NCI-H1048 (cell line): Measurements from ENCODE around the gene PPP1R7.

Experiments
- DNase-seq: peaks from one replicate; lab custom pipeline; 2025; lab: John Stamatoyannopoulos, UW

Gene PPP1R7

GRCh38 chr2:241121008-241121407 lies 29.3 kb upstream of the PPP1R7 start:
- no peak for DNase-seq

GRCh38 chr2:241122376-241123002 lies 27.8 kb upstream of the PPP1R7 start:
- no peak for DNase-seq

GRCh38 chr2:241123816-241124536 lies 26.3 kb upstream of the PPP1R7 start:
- no peak for DNase-seq

- DNase-seq = no peak
Measured at GRCh38 chr2:241125626-241126025, 24.6 kb upstream of the PPP1R7 start.

- no peak for DNase-seq
Measured at GRCh38 chr2:241126201-241126611, 24.1 kb upstream of the PPP1R7 start.

- no peak for DNase-seq
Measured at GRCh38 chr2:241126771-241127202, 23.5 kb upstream of the PPP1R7 start.

GRCh38 chr2:241128266-241128665 lies 22.0 kb upstream of the PPP1R7 start:
- DNase-seq = no peak

GRCh38 chr2:241129086-241129871 lies 21.0 kb upstream of the PPP1R7 start:
- DNase-seq = no peak

GRCh38 chr2:241130316-241130715 lies 20.0 kb upstream of the PPP1R7 start:
- DNase-seq = no peak

- DNase-seq = no peak
Measured at GRCh38 chr2:241131531-241131930, 18.7 kb upstream of the PPP1R7 start.

- DNase-seq = no peak
Measured at GRCh38 chr2:241132538-241133435, 17.5 kb upstream of the PPP1R7 start.

GRCh38 chr2:241133436-241133820 lies 16.8 kb upstream of the PPP1R7 start:
- DNase-seq = no peak

GRCh38 chr2:241134711-241135110 lies 15.6 kb upstream of the PPP1R7 start:
- no peak for DNase-seq

GRCh38 chr2:241135737-241136136 lies 14.5 kb upstream of the PPP1R7 start:
- no peak for DNase-seq

GRCh38 chr2:241136191-241136590 lies 14.1 kb upstream of the PPP1R7 start:
- no peak for DNase-seq

GRCh38 chr2:241136661-241137260 lies 13.5 kb upstream of the PPP1R7 start:
- DNase-seq = no peak

- no peak for DNase-seq
Measured at GRCh38 chr2:241137276-241138190, 12.7 kb upstream of the PPP1R7 start.

GRCh38 chr2:241138471-241138870 lies 11.8 kb upstream of the PPP1R7 start:
- no peak for DNase-seq

GRCh38 chr2:241139531-241140444 lies 10.5 kb upstream of the PPP1R7 start:
- DNase-seq = no peak
